ENCODE data around the gene PRPH. TPM values are rescaled to one million over a fixed set of nuclear protein-coding genes. Genes with fewer than 3 reads are reported as not detected.
"Not testable (repeated sequence)": the region's sequence is repeated elsewhere in the genome, so short reads cannot be mapped to it uniquely, and the experiment has no call there.

The PRPH gene
- total and polyA plus RNA-seq, 2 of the 8 experiments (the other 6 are each of a cell fraction or from before 2014, with no cell fraction given) = 0.79 to 1.4 TPM

GRCh38 chr12:49264873-49265792 lies 29.8 kb upstream of the PRPH start, which contains the start of gene TUBA1C (continued):
- no peak for TF ChIP-seq POU5F1 (IDR thresholded peaks at IDR 0.05; ENCODE audit: low read depth, low read length)

- not testable (repeated sequence) for H2BK15ac ChIP-seq (ENCODE audit: low read length); H2BK120ac ChIP-seq (replicated peaks; ENCODE audit: low read depth, low read length); H4K91ac ChIP-seq (replicated peaks; ENCODE audit: insufficient read length, low read length); H2BK20ac ChIP-seq (ENCODE audit: low read length); H3K27ac ChIP-seq (ENCODE audit: low read depth, low read length); H3K4me1 ChIP-seq (replicated peaks in 1 of 4; ENCODE audit: control insufficient read depth in 3 of 4, insufficient read depth in 4 of 4, low read length in 3 of 4); H3K56ac ChIP-seq (replicated peaks; ENCODE audit: insufficient read length, low read depth, low read length); DNase-seq (ENCODE audit: low read depth in 1 of 2, low spot score in 2 of 2); H3K4me2 ChIP-seq (ENCODE audit: insufficient read depth in 1 of 2, low read depth in 2 of 2, low read length in 2 of 2); H3K9me3 ChIP-seq (ENCODE audit: insufficient read depth in 2 of 2, low read depth in 1 of 2, low read length in 1 of 2); H3K4ac ChIP-seq (replicated peaks; ENCODE audit: insufficient read length, low read depth, low read length); H3K23me2 ChIP-seq (ENCODE audit: low read depth, low read length); H3K18ac ChIP-seq (ENCODE audit: extremely low read depth, low read length); H4K8ac ChIP-seq (ENCODE audit: extremely low read depth, insufficient read depth, low read length); H2AK5ac ChIP-seq (ENCODE audit: low read depth, low read length); H2AFZ ChIP-seq (ENCODE audit: low read length); H2BK12ac ChIP-seq (ENCODE audit: low read depth, low read length); FAIRE-seq; H2BK5ac ChIP-seq (ENCODE audit: low read depth, low read length); H3K9ac ChIP-seq (replicated peaks in 1 of 4; ENCODE audit: extremely low read depth in 1 of 4, low read depth in 3 of 4, low read length in 3 of 4); H3K79me1 ChIP-seq (ENCODE audit: low read depth, low read length); H3K23ac ChIP-seq (ENCODE audit: insufficient read length); H4K5ac ChIP-seq (ENCODE audit: insufficient read length, low read depth, low read length); H3K14ac ChIP-seq (ENCODE audit: insufficient read length); H3K27me3 ChIP-seq (replicated peaks in 1 of 4; ENCODE audit: control insufficient read depth in 3 of 4, extremely low read depth in 1 of 4, insufficient read depth in 3 of 4, low read length in 3 of 4); H3K4me3 ChIP-seq (ENCODE audit: extremely low read depth in 1 of 4, insufficient read depth in 2 of 4, low read depth in 3 of 4, low read length in 4 of 4)
- Histone ChIP-seq H3K79me2 (ENCODE audit: control insufficient read depth in 1 of 2, insufficient read depth in 2 of 2, low read length in 2 of 2) (peaks cover 8 to 37% of the 10 kb centered on the region in 2 experiments), H3K36me3 (ENCODE audit: control insufficient read depth in 2 of 4, insufficient read depth in 4 of 4, low read length in 3 of 4) (peaks cover 18 to 66% (median 41%) of the 10 kb centered on the region in 4 experiments), H4K20me1 (replicated peaks in 1 of 2; ENCODE audit: control insufficient read depth in 1 of 2, insufficient read depth in 2 of 2, low read length in 2 of 2) (peaks cover 4 to 11% of the 10 kb centered on the region in 2 experiments)
- CTCF ChIA-PET (ENCODE audit: partially characterized antibody) = interaction anchor here (0.8 to 1.0 kb wide), 2 partner anchors 8 to 26 kb away, joined by 3 to 4 read pairs; partner anchors contain the start of gene PRPH
- POLR2A ChIA-PET (ENCODE audit: partially characterized antibody) = interaction anchor here (1.2 to 4.3 kb wide), 4 partner anchors 11 to 36 kb away, joined by 3 to 23 read pairs (median 4); no protein-coding TSS in a partner anchor
- WGBS, 2 experiments (ENCODE audit: extremely low coverage in 1 of 2, insufficient coverage in 1 of 2, insufficient read length in 1 of 2, insufficient replicate concordance in 2 of 2, low coverage in 1 of 2, low lambda C conversion rate in 2 of 2, missing lambda C conversion rate in 1 of 2) = 94% methylated on average over 6 of the region's 6 CpGs; no CpG with 5 or more reads in 1 of the 2 experiments
These were observed 25.8 kb upstream of the PRPH start for GRCh38 chr12:49269191-49269590.

All from H1 (cell line).